HEK293 (cell line): ENCODE results near the gene SPEF1.
A peak's percentile ranks its signal among the peaks of the same experiment; 100 is the strongest.

Source experiments
- CTCF ChIA-PET: fragments of 350-600 bp; formaldehyde crosslinking; extraction: SDS; loops from one replicate; lab custom pipeline; 2021; ENCODE audit warnings: antibody characterized with exemption; lab: Yijun Ruan, JAX
- POLR2A ChIA-PET: fragments of 300-600 bp; formaldehyde crosslinking; extraction: SDS; loops from one replicate; lab custom pipeline; 2020; ENCODE audit warnings: antibody characterized with exemption, inconsistent platforms; lab: Yijun Ruan, JAX
- H3K27ac ChIP-seq: fragments of 200-500 bp; sonication (Bioruptor generic); 2 replicates; pipeline ENCODE4 v1.5.1; 2014; ENCODE audit warnings: low read depth, low read length, control low read depth, inconsistent platforms; ENCODE audit errors: extremely low read depth
- H3K36me3 ChIP-seq, 2 experiments: fragments of 200-500 bp in 1 of 2; sonication (Bioruptor generic) in 1 of 2; 1 replicate in 1 of 2; 2 replicates in 1 of 2; pipeline ENCODE4 v1.5.1; 2014 to 2017; ENCODE audit warnings: inconsistent platforms in 2 of 2, low read length in 2 of 2; ENCODE audit not compliant: control insufficient read depth in 2 of 2, insufficient read depth in 1 of 2
- H3K4me1 ChIP-seq: fragments of 200-500 bp; sonication (Bioruptor generic); 2 replicates; pipeline ENCODE4 v1.5.1; 2014; ENCODE audit warnings: mild to moderate bottlenecking, low read length, inconsistent platforms; ENCODE audit not compliant: control insufficient read depth, insufficient read depth
- H3K4me3 ChIP-seq: 2 replicates; pipeline ENCODE4 v1.5.1; 2011; ENCODE audit warnings: low read depth, mild to moderate bottlenecking, control low read depth, low read length, moderate library complexity
- H3K9me3 ChIP-seq: fragments of 200-500 bp; sonication (Bioruptor generic); 2 replicates; pipeline ENCODE4 v1.5.1; 2014; ENCODE audit warnings: low read depth, low read length, inconsistent platforms; ENCODE audit not compliant: control insufficient read depth, insufficient read depth
- GLIS1 ChIP-seq: fragments of 450-650 bp; formaldehyde crosslinking; IDR thresholded peaks from 2 replicates; pipeline ENCODE4 v1.5.1; 2016; ENCODE audit warnings: missing biosample characterization, missing genetic modification characterization
- GLIS2 ChIP-seq: fragments of 450-650 bp; formaldehyde crosslinking; IDR thresholded peaks from 2 replicates; pipeline ENCODE4 v1.5.1; 2016; ENCODE audit warnings: missing biosample characterization, missing genetic modification characterization
- HOXD13 ChIP-seq: sonication (generic); formaldehyde crosslinking; IDR thresholded peaks from 2 replicates; pipeline ENCODE4 v1.8.0; 2022; ENCODE audit warnings: missing genetic modification reagents, borderline replicate concordance
- KLF10 ChIP-seq: fragments of 450-650 bp; IDR thresholded peaks from 2 replicates; pipeline ENCODE4 v1.5.1; 2018; ENCODE audit warnings: missing biosample characterization, mild to moderate bottlenecking, missing genetic modification characterization
- SCRT2 ChIP-seq: fragments of 450-650 bp; formaldehyde crosslinking; IDR thresholded peaks from 2 replicates; pipeline ENCODE4 v1.5.1; 2016; ENCODE audit warnings: missing biosample characterization, missing genetic modification characterization
- TCF7L2 ChIP-seq: IDR thresholded peaks from 2 replicates; pipeline ENCODE4 v1.6.1; 2011; ENCODE audit warnings: low read depth, mild to moderate bottlenecking, inconsistent platforms, low read length, moderate library complexity, borderline replicate concordance
- ZBTB48 ChIP-seq: fragments of 450-650 bp; formaldehyde crosslinking; IDR thresholded peaks from 2 replicates; pipeline ENCODE4 v1.5.1; 2016; ENCODE audit warnings: missing biosample characterization, missing genetic modification characterization
- ZFHX2 ChIP-seq: fragments of 450-650 bp; formaldehyde crosslinking; conservative IDR thresholded peaks from 2 replicates; pipeline ENCODE4 v1.5.1; 2016; ENCODE audit warnings: missing biosample characterization, missing genetic modification characterization
- ZFP37 ChIP-seq: fragments of 450-650 bp; formaldehyde crosslinking; IDR thresholded peaks from 2 replicates; pipeline ENCODE4 v1.5.1; 2016; ENCODE audit warnings: missing biosample characterization, missing genetic modification characterization
- ZNF112 ChIP-seq: fragments of 450-650 bp; formaldehyde crosslinking; IDR thresholded peaks from 2 replicates; pipeline ENCODE4 v1.5.0; 2017; ENCODE audit warnings: missing biosample characterization, missing genetic modification characterization
- ZNF121 ChIP-seq: fragments of 450-650 bp; formaldehyde crosslinking; IDR thresholded peaks from 2 replicates; pipeline ENCODE4 v1.5.1; 2016; ENCODE audit warnings: missing biosample characterization, missing genetic modification characterization
- ZNF221 ChIP-seq: fragments of 450-650 bp; formaldehyde crosslinking; IDR thresholded peaks from 2 replicates; pipeline ENCODE4 v1.5.1; 2017; ENCODE audit warnings: missing biosample characterization, missing genetic modification characterization, borderline replicate concordance
- ZNF280D ChIP-seq: fragments of 450-650 bp; formaldehyde crosslinking; IDR thresholded peaks from 2 replicates; pipeline ENCODE4 v1.5.1; 2016; ENCODE audit warnings: missing biosample characterization, missing genetic modification characterization
- ZNF324 ChIP-seq: fragments of 450-650 bp; formaldehyde crosslinking; IDR thresholded peaks from 2 replicates; pipeline ENCODE4 v1.5.1; 2016; ENCODE audit warnings: missing biosample characterization, missing genetic modification characterization
- ZNF391 ChIP-seq: fragments of 450-650 bp; formaldehyde crosslinking; IDR thresholded peaks from 2 replicates; pipeline ENCODE4 v1.5.1; 2016; ENCODE audit warnings: low read depth, missing biosample characterization, missing genetic modification characterization, borderline replicate concordance
- ZNF394 ChIP-seq: fragments of 450-650 bp; formaldehyde crosslinking; IDR thresholded peaks from 2 replicates; pipeline ENCODE4 v1.5.1; 2016; ENCODE audit warnings: missing biosample characterization, missing genetic modification characterization, mild to moderate bottlenecking, moderate library complexity, borderline replicate concordance
- ZNF426 ChIP-seq: fragments of 450-650 bp; formaldehyde crosslinking; IDR thresholded peaks from 2 replicates; pipeline ENCODE4 v1.5.1; 2017; ENCODE audit warnings: missing biosample characterization, missing genetic modification characterization, mild to moderate bottlenecking, inconsistent platforms, moderate library complexity
- ZNF510 ChIP-seq: fragments of 450-650 bp; formaldehyde crosslinking; IDR thresholded peaks from 2 replicates; pipeline ENCODE4 v1.5.1; 2018; ENCODE audit warnings: mild to moderate bottlenecking, missing genetic modification characterization, missing biosample characterization; ENCODE audit not compliant: insufficient replicate concordance
- ZNF529 ChIP-seq: fragments of 450-650 bp; formaldehyde crosslinking; IDR thresholded peaks from 2 replicates; pipeline ENCODE4 v1.5.1; 2017; ENCODE audit warnings: missing genetic modification characterization, missing biosample characterization; ENCODE audit not compliant: insufficient replicate concordance
- ZNF561 ChIP-seq: fragments of 450-650 bp; IDR thresholded peaks from 2 replicates; pipeline ENCODE4 v1.5.1; 2018; ENCODE audit warnings: missing biosample characterization, missing genetic modification characterization, borderline replicate concordance
- ZNF626 ChIP-seq: fragments of 450-650 bp; sonication (Bioruptor Pico); formaldehyde crosslinking; IDR thresholded peaks from 2 replicates; pipeline ENCODE4 v1.5.1; 2018; ENCODE audit warnings: missing biosample characterization, missing genetic modification characterization, inconsistent platforms
- TF ChIP-seq, protein P1 (sequence below): fragments of 450-650 bp; formaldehyde crosslinking; conservative IDR thresholded peaks from 2 replicates; pipeline ENCODE4 v1.5.1; 2016; ENCODE audit warnings: low read depth, missing biosample characterization, missing genetic modification characterization
- TF ChIP-seq, protein P2 (sequence below): fragments of 450-650 bp; formaldehyde crosslinking; IDR thresholded peaks from 2 replicates; pipeline ENCODE4 v1.5.1; 2016; ENCODE audit warnings: missing biosample characterization, missing genetic modification characterization

SPEF1 gene

GRCh38 chr20:3821996-3822395, 40.7 kb upstream of the SPEF1 start (continued):
- TF ChIP-seq ZBTB48 (tag by site-specific recombination) (no peak), ZNF529 (tag by site-specific recombination) (no peak), ZNF221 (tag by site-specific recombination) (no peak), ZNF324 (tag by site-specific recombination) (no peak), ZNF510 (tag by site-specific recombination) (no peak), ZFP37 (tag by site-specific recombination) (no peak), TCF7L2 (no peak), ZNF112 (no peak), ZNF121 (tag by site-specific recombination) (no peak)
- TF ChIP-seq, protein P1, sequence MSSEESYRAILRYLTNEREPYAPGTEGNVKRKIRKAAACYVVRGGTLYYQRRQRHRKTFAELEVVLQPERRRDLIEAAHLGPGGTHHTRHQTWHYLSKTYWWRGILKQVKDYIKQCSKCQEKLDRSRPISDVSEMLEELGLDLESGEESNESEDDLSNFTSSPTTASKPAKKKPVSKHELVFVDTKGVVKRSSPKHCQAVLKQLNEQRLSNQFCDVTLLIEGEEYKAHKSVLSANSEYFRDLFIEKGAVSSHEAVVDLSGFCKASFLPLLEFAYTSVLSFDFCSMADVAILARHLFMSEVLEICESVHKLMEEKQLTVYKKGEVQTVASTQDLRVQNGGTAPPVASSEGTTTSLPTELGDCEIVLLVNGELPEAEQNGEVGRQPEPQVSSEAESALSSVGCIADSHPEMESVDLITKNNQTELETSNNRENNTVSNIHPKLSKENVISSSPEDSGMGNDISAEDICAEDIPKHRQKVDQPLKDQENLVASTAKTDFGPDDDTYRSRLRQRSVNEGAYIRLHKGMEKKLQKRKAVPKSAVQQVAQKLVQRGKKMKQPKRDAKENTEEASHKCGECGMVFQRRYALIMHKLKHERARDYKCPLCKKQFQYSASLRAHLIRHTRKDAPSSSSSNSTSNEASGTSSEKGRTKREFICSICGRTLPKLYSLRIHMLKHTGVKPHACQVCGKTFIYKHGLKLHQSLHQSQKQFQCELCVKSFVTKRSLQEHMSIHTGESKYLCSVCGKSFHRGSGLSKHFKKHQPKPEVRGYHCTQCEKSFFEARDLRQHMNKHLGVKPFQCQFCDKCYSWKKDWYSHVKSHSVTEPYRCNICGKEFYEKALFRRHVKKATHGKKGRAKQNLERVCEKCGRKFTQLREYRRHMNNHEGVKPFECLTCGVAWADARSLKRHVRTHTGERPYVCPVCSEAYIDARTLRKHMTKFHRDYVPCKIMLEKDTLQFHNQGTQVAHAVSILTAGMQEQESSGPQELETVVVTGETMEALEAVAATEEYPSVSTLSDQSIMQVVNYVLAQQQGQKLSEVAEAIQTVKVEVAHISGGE (tag by site-specific recombination): no peak
- TF ChIP-seq, protein P2, sequence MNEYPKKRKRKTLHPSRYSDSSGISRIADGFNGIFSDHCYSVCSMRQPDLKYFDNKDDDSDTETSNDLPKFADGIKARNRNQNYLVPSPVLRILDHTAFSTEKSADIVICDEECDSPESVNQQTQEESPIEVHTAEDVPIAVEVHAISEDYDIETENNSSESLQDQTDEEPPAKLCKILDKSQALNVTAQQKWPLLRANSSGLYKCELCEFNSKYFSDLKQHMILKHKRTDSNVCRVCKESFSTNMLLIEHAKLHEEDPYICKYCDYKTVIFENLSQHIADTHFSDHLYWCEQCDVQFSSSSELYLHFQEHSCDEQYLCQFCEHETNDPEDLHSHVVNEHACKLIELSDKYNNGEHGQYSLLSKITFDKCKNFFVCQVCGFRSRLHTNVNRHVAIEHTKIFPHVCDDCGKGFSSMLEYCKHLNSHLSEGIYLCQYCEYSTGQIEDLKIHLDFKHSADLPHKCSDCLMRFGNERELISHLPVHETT (tag by site-specific recombination): no peak

DNA sequence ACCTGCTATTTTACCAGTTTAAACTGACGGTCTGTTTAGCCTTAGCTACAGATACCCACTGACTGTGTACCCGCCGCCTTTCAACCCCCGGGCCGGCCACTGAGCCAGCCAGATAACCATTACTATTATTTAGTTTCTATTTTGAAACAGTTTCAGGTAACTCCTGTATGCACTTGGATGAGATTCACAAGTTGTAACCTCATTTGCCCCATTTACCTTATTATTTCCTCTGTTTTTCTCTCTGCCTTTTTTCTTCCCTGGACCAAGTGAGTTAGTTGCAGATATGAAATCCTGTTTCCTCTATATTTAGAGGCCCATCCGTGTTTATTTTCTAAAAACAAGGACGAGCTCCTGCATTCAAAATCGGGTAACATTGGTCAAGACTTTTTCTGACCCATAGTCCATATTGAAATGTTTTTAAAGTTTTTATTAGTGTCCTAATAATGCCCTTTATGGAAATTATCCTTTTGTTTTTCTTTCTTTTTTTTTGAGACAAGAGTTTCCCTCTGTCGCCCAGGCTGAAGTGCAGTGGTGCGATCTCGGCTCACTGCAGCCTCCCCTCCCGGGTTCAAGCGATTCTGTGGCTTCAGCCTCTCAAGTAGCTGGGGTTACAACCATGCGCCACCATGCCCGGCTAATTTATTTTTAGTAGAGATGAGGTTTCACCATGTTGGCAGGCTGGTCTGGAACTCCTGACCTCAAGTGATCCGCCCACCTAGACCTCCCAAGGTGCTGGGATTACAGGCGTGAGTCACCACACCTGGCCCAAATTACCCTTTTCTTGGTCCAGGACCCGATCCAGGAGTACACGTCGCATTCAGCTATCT, 39.9 kb upstream of the SPEF1 start:
- peak overlapping the region; percentile 73 for H3K4me3 ChIP-seq
- H3K27ac ChIP-seq: peak overlapping the region; percentile 93
- CTCF ChIA-PET: interaction anchor here (0.6 to 5.8 kb wide), 27 partner anchors 9 to 289 kb away, joined by 3 to 142 read pairs (median 5); partner anchors contain the start of genes ADISSP, CENPB and SPEF1
- POLR2A ChIA-PET: interaction anchor here (0.5 to 4.4 kb wide), 20 partner anchors 8 to 206 kb away, joined by 3 to 40 read pairs (median 5); partner anchors contain the start of genes ADISSP, CDC25B, CENPB and MAVS
- H3K9me3 ChIP-seq: no peaks in the 10 kb centered on the region
- peaks cover 5% of the 10 kb centered on the region; the same call in 1 of the 2 replicates for H3K4me1 ChIP-seq
- TF ChIP-seq ZNF426 (no peak), SCRT2 (tag by site-specific recombination) (no peak), ZNF626 (tag by site-specific recombination) (no peak), ZNF391 (tag by site-specific recombination) (peak; percentile 6; the same call in 1 of the 2 replicates), GLIS2 (0 out of 2 replicates have a peak, but pooled peaks have one; percentile 40), KLF10 (tag by site-specific recombination) (no peak), ZNF280D (tag by site-specific recombination) (no peak), ZFHX2 (0 out of 2 replicates have a peak, but pooled peaks have one; percentile 27), ZNF561 (tag by site-specific recombination) (no peak), GLIS1 (tag by site-specific recombination) (peak; percentile 77), HOXD13 (CRISPR knock-in tag) (no peak), ZNF394 (tag by site-specific recombination) (no peak)
- H3K36me3 ChIP-seq: peaks cover 9 to 43% of the 10 kb centered on the region in 2 experiments
